Measurements from ENCODE around the gene CDC14A.

CDC14A gene

GRCh38 chr1:100543640-100544039, 191.3 kb downstream of the CDC14A start:
- ChIA-PET POLR2A (no interaction called here), CTCF (interaction anchor here (0.5 to 1.0 kb wide), 3 partner anchors 38 to 146 kb away, joined by 3 to 4 read pairs (median 3); no protein-coding TSS in a partner anchor)
- TF ChIP-seq ZNF384 (IDR thresholded peaks at IDR 0.05) (no peak), ELF4 (IDR thresholded peaks at IDR 0.05) (no peak), ARNT (IDR thresholded peaks at IDR 0.05) (no peak), LEF1 (IDR thresholded peaks at IDR 0.05; ENCODE audit: borderline replicate concordance) (no peak), CTBP1 (IDR thresholded peaks at IDR 0.05; ENCODE audit: borderline replicate concordance) (no peak), HDGF (IDR thresholded peaks at IDR 0.05; ENCODE audit: borderline replicate concordance) (no peak), TARDBP (IDR thresholded peaks at IDR 0.05) (no peak), BHLHE40 (IDR thresholded peaks at IDR 0.05; ENCODE audit: borderline replicate concordance) (no peak), FOXK2 (IDR thresholded peaks at IDR 0.05) (no peak), L3MBTL2 (conservative IDR thresholded peaks at IDR 0.05) (no peak), SP1 (IDR thresholded peaks at IDR 0.05) (no peak), FOXM1 (IDR thresholded peaks at IDR 0.05; ENCODE audit: borderline replicate concordance) (no peak)
- peak; percentile 64 for DNase-seq (ENCODE audit: extremely low spot score)

- POLR2A ChIA-PET = no interaction called here
- no peak for TF ChIP-seq ARNT (IDR thresholded peaks at IDR 0.05)
- no peak for TF ChIP-seq SP1 (IDR thresholded peaks at IDR 0.05)
- TF ChIP-seq NFRKB (IDR thresholded peaks at IDR 0.05) = no peak
- TF ChIP-seq LEF1 (IDR thresholded peaks at IDR 0.05; ENCODE audit: borderline replicate concordance) = no peak
- no peak for TF ChIP-seq HDGF (IDR thresholded peaks at IDR 0.05; ENCODE audit: borderline replicate concordance)
- TF ChIP-seq FOXM1 (IDR thresholded peaks at IDR 0.05; ENCODE audit: borderline replicate concordance) = no peak
- no peak for TF ChIP-seq L3MBTL2 (conservative IDR thresholded peaks at IDR 0.05)
- TF ChIP-seq PKNOX1 (IDR thresholded peaks at IDR 0.05) = peak; percentile 66
- CTCF ChIA-PET = no interaction called here
These were observed 192.5 kb downstream of the CDC14A start for GRCh38 chr1:100544791-100545190.

DNA sequence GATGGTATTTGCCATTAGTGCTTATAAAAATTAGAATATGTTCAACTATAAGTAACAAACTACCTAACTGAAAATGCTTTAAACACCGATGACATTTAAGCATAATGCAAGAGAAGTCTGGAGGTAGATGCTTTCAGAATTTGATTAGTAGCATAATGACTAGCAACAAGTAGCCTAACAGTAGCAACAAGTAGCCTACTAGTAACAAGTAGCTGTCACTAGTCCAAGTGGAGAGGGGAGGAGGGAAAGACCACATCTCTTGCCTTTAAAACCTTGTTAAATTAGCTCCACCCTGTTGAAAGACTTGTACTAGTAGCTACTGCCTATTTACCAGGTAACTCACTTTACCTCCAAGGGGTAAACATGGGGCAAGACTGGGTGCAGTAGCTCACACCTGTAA, 193.5 kb downstream of the CDC14A start:
- no peak for DNase-seq (ENCODE audit: extremely low spot score)
- no peak for TF ChIP-seq FOXK2 (IDR thresholded peaks at IDR 0.05)
- TF ChIP-seq TARDBP (IDR thresholded peaks at IDR 0.05) = no peak
- TF ChIP-seq FOXM1 (IDR thresholded peaks at IDR 0.05; ENCODE audit: borderline replicate concordance) = no peak
- TF ChIP-seq NFRKB (IDR thresholded peaks at IDR 0.05) = no peak
- no peak for TF ChIP-seq L3MBTL2 (conservative IDR thresholded peaks at IDR 0.05)
- TF ChIP-seq ELF4 (IDR thresholded peaks at IDR 0.05) = no peak
- no peak for TF ChIP-seq BHLHE40 (IDR thresholded peaks at IDR 0.05; ENCODE audit: borderline replicate concordance)
- no peak for TF ChIP-seq SP1 (IDR thresholded peaks at IDR 0.05)
- no peak for TF ChIP-seq HDGF (IDR thresholded peaks at IDR 0.05; ENCODE audit: borderline replicate concordance)
- TF ChIP-seq LEF1 (IDR thresholded peaks at IDR 0.05; ENCODE audit: borderline replicate concordance) = no peak
- no peak for TF ChIP-seq CTBP1 (IDR thresholded peaks at IDR 0.05; ENCODE audit: borderline replicate concordance)
- TF ChIP-seq PKNOX1 (IDR thresholded peaks at IDR 0.05) = no peak
- TF ChIP-seq FOXA1 (IDR thresholded peaks at IDR 0.05) = no peak
- TF ChIP-seq SUZ12 (IDR thresholded peaks at IDR 0.05) = no peak
- TF ChIP-seq ZNF384 (IDR thresholded peaks at IDR 0.05) = no peak
- no peak for TF ChIP-seq ARNT (IDR thresholded peaks at IDR 0.05)
- ChIA-PET CTCF (interaction anchor here (1.0 kb wide), 1 partner anchor 82 kb away, joined by 3 read pairs; no protein-coding TSS in a partner anchor), POLR2A (no interaction called here)

More at GRCh38 chr1:100544791-100545190, 192.5 kb downstream of the CDC14A start:
- no peak for DNase-seq (ENCODE audit: extremely low spot score)

GRCh38 chr1:100552031-100552430, 199.7 kb downstream of the CDC14A start:
- no peak for DNase-seq (ENCODE audit: extremely low spot score)
- CTCF ChIA-PET = no interaction called here
- TF ChIP-seq SUZ12 (IDR thresholded peaks at IDR 0.05) (no peak), LEF1 (IDR thresholded peaks at IDR 0.05; ENCODE audit: borderline replicate concordance) (no peak), L3MBTL2 (conservative IDR thresholded peaks at IDR 0.05) (no peak), BHLHE40 (IDR thresholded peaks at IDR 0.05; ENCODE audit: borderline replicate concordance) (no peak), SP1 (IDR thresholded peaks at IDR 0.05) (no peak), ZNF384 (IDR thresholded peaks at IDR 0.05) (no peak), FOXA1 (IDR thresholded peaks at IDR 0.05) (no peak), ARNT (IDR thresholded peaks at IDR 0.05) (no peak)
- POLR2A ChIA-PET = no interaction called here

GRCh38 chr1:100552922-100553321, 200.6 kb downstream of the CDC14A start:
- ChIA-PET POLR2A (no interaction called here), CTCF (no interaction called here)
- no peak for TF ChIP-seq FOXM1 (IDR thresholded peaks at IDR 0.05; ENCODE audit: borderline replicate concordance)
- TF ChIP-seq ZNF384 (IDR thresholded peaks at IDR 0.05) = no peak
- no peak for TF ChIP-seq CTBP1 (IDR thresholded peaks at IDR 0.05; ENCODE audit: borderline replicate concordance)
- no peak for TF ChIP-seq PKNOX1 (IDR thresholded peaks at IDR 0.05)
- TF ChIP-seq HDGF (IDR thresholded peaks at IDR 0.05; ENCODE audit: borderline replicate concordance) = no peak
- no peak for TF ChIP-seq LEF1 (IDR thresholded peaks at IDR 0.05; ENCODE audit: borderline replicate concordance)
- TF ChIP-seq FOXA1 (IDR thresholded peaks at IDR 0.05) = no peak
- no peak for TF ChIP-seq L3MBTL2 (conservative IDR thresholded peaks at IDR 0.05)
- TF ChIP-seq TARDBP (IDR thresholded peaks at IDR 0.05) = no peak
- TF ChIP-seq BHLHE40 (IDR thresholded peaks at IDR 0.05; ENCODE audit: borderline replicate concordance) = no peak
- TF ChIP-seq SUZ12 (IDR thresholded peaks at IDR 0.05) = no peak
- TF ChIP-seq ELF4 (IDR thresholded peaks at IDR 0.05) = no peak
- no peak for TF ChIP-seq ARNT (IDR thresholded peaks at IDR 0.05)
- TF ChIP-seq NFRKB (IDR thresholded peaks at IDR 0.05) = no peak
- no peak for TF ChIP-seq FOXK2 (IDR thresholded peaks at IDR 0.05)
- no peak for TF ChIP-seq SP1 (IDR thresholded peaks at IDR 0.05)
- DNase-seq (ENCODE audit: extremely low spot score) = no peak

DNA sequence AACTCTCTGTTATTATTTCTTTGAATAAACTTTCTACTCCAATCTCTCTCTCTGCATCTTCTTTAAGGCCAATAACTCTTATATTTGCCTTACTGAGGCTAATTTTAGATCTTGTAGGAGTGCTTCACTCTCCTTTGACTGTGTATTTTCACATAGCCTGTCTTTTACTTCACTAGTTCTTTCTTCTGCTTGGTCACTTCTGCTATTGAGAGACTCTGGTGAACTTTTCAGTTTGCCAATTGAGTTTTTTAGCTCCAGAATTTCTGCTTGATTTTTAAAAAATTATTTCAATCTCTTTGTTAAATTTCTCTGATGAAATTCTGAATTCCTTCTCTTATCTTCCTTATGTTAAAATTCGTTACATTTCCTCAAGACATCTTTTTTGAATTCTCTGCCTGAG, 203.9 kb downstream of the CDC14A start:
- TF ChIP-seq ZNF384 (IDR thresholded peaks at IDR 0.05) (no peak), ELF4 (IDR thresholded peaks at IDR 0.05) (no peak), CTBP1 (IDR thresholded peaks at IDR 0.05; ENCODE audit: borderline replicate concordance) (no peak), FOXK2 (IDR thresholded peaks at IDR 0.05) (no peak), HDGF (IDR thresholded peaks at IDR 0.05; ENCODE audit: borderline replicate concordance) (no peak), ARNT (IDR thresholded peaks at IDR 0.05) (no peak), SP1 (IDR thresholded peaks at IDR 0.05) (no peak), PKNOX1 (IDR thresholded peaks at IDR 0.05) (no peak), FOXM1 (IDR thresholded peaks at IDR 0.05; ENCODE audit: borderline replicate concordance) (no peak), BHLHE40 (IDR thresholded peaks at IDR 0.05; ENCODE audit: borderline replicate concordance) (no peak), TARDBP (IDR thresholded peaks at IDR 0.05) (no peak), SUZ12 (IDR thresholded peaks at IDR 0.05) (no peak), LEF1 (IDR thresholded peaks at IDR 0.05; ENCODE audit: borderline replicate concordance) (no peak), L3MBTL2 (conservative IDR thresholded peaks at IDR 0.05) (no peak), FOXA1 (IDR thresholded peaks at IDR 0.05) (no peak), NFRKB (IDR thresholded peaks at IDR 0.05) (no peak)

More for the DNA sequence above, 203.9 kb downstream of the CDC14A start:
- no peak for DNase-seq (ENCODE audit: extremely low spot score)
- ChIA-PET CTCF (no interaction called here), POLR2A (no interaction called here)

Data from HEK293T (cell line).